Ovary (tissue), 9 donors: ENCODE measurements around the gene CPNE6. TPM values are rescaled to one million over a fixed set of nuclear protein-coding genes. Genes with fewer than 3 reads are reported as not detected.

Experiments
- DNase-seq, 5 donors: peaks; one replicate each; pipeline ENCODE4 v3.0.0-alpha.2; 2019 to 2020
- H3K27ac ChIP-seq, 2 donors: fragments of 200-600 bp; one replicate each; pipeline versions ENCODE4 v1.5.1 to v1.8.0; 2019 to 2022
- H3K27me3 ChIP-seq: fragments of 200-600 bp; one replicate; pipeline ENCODE4 v1.8.0; 2022
- H3K36me3 ChIP-seq: fragments of 200-600 bp; sonication (generic); one replicate; pipeline ENCODE4 v1.5.1; 2019
- H3K4me1 ChIP-seq: one replicate; pipeline ENCODE4 v1.8.1; 2013; ENCODE audit warnings: mild to moderate bottlenecking, moderate library complexity; ENCODE audit not compliant: insufficient read depth
- H3K4me3 ChIP-seq: fragments of 200-600 bp; sonication (generic); one replicate; pipeline ENCODE4 v1.5.1; 2017
- H3K9me3 ChIP-seq, 2 donors: fragments of 200-600 bp in 1 of 2; sonication (generic) in 1 of 2; one replicate each; pipeline versions ENCODE4 v1.5.1 to v1.8.1; 2013 to 2019; ENCODE audit warnings: mild to moderate bottlenecking in 1 of 2, moderate library complexity in 1 of 2
- EP300 ChIP-seq: sonication (generic); formaldehyde crosslinking; IDR thresholded peaks from one replicate; pipeline ENCODE4 v1.6.1; 2017; ENCODE audit warnings: antibody characterized with exemption
- POLR2A ChIP-seq: fragments of 450-650 bp; IDR thresholded peaks from one replicate; pipeline ENCODE4 v1.6.1; 2017; ENCODE audit warnings: antibody characterized with exemption, mild to moderate bottlenecking, moderate library complexity
- WGBS, 3 donors: extraction: QIAGEN DNeasy Blood & Tissue Kit in 1 of 3; methylation state at CpG; one replicate each; pipeline versions ENCODE4 v1.1.5 to v1.1.7; 2013 to 2017; 5-methylcytosine and 5-hydroxymethylcytosine counted together
- intact Hi-C, 4 donors: fragments of 100-400 bp; cut with DNase I; formaldehyde crosslinking; loops; one replicate each; pipeline versions ENCODE4 v1.11.0 to v1.15.1; 2022 to 2023
- polyA plus RNA-seq, 2 donors: library from polyadenylated mRNA; stranded (reverse); fragments of 200-250 nt in 1 of 2; fragments of 350-450 nt in 1 of 2; fragmentation: Illumina TruSeq in 1 of 2; extraction: RNeasy Lipid Tissue Mini Kit (QIAGEN cat#74804) in 1 of 2; gene quantifications; one replicate each; pipeline ENCODE4 v1.2.3, GENCODE V29; 2013 to 2014
- total RNA-seq, 7 donors: library from RNA; depleted of rRNA in 2 of 7; stranded (reverse); fragments of >200 nt in 2 of 7; fragmentation: NEBNext Ultra II Directional in 3 of 7; extraction: Animal tissue kit (Norgen Biotek cat#: 25700) in 3 of 7; gene quantifications; one replicate each; pipeline versions ENCODE4 v1.1.0 to v1.2.4, GENCODE V29; 2016 to 2023
- TF ChIP-seq, protein P1 (sequence below), 3 donors: fragments of 450-650 bp in 2 of 3; fragments of 200-600 bp in 1 of 3; IDR thresholded peaks; one replicate each; pipeline versions ENCODE4 v1.5.1 to v1.8.0; 2016 to 2022; ENCODE audit warnings: antibody characterized with exemption in 3 of 3, mild to moderate bottlenecking in 1 of 3
- donor health status: DM: no; HTN: no; CAD: no; lungs with moderate emphysema.
- donor health status: DM: no; HTN: no; CAD: no.
- donor health status: Bipolar disorder and iron deficiency.
- donor health status: DM: yes; HTN: yes; CAD: no.
- donor health status: DM: no; HTN: no; CAD: no.
- donor health status: DM: yes; HTN: yes; CAD: no.

Gene CPNE6
- total and polyA plus RNA-seq, 9 donors, result 0.08 to 0.71 (median 0.55) TPM; not detected in 6

DNA sequence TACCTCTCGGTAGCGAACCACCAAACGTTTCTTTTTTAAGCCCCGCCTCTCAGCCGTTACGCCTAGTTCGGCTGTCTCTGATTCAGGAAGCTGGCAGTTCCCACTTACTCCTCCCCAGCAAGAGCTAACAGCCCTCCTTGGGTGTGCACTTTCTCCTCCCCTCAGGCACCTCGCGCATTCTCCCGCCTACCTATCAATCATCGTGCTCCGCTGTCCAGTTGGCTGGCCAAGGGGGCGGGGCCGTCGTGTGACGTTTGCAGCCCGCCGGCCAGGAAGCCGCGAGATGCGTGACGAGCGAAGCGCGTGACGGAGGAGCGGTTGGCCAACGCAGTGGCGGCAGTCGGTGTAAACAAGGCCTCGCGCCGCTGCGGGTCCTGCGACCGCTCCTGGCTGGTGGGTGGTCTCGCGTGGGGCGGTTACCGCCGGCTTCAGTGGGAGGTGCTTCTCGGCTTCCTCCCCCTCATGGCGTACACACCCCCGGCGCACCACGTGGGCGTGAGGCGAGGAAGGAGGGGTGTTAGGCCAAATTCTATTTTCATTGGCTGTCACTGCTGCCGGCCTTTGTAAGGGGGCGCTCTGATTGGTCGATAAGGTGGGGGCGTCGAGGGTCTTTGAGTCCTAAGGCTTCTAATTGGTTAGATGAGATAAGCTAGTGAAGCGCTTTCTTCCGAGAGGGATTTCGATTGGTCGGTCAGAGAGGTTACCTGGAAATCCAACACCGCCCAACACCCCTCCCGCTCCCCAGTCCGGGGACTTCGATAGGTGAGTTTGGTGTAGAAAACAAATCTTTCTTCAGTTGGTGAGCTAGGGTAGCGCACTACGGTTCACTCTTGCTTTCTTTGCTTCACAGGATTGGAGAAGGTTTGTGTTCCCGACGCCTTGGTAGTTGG is 43.4 kb downstream of the CPNE6 start, which contains the start of the genes DCAF11 and NRL:
Gene DCAF11 (plus strand): TSS at position 246 of the 890 bp plus-strand sequence. CDS start 818 bp downstream, outside the sequence.
Gene NRL (minus strand): TSS at position 418 of the 890 bp plus-strand sequence. CDS start 32,101 bp downstream, outside the sequence.
- peaks cover 6% of the 10 kb centered on the region for H3K4me1 ChIP-seq
- TF ChIP-seq POLR2A (peak; percentile 74), EP300 (peak; percentile 98)
- TF ChIP-seq, protein P1, sequence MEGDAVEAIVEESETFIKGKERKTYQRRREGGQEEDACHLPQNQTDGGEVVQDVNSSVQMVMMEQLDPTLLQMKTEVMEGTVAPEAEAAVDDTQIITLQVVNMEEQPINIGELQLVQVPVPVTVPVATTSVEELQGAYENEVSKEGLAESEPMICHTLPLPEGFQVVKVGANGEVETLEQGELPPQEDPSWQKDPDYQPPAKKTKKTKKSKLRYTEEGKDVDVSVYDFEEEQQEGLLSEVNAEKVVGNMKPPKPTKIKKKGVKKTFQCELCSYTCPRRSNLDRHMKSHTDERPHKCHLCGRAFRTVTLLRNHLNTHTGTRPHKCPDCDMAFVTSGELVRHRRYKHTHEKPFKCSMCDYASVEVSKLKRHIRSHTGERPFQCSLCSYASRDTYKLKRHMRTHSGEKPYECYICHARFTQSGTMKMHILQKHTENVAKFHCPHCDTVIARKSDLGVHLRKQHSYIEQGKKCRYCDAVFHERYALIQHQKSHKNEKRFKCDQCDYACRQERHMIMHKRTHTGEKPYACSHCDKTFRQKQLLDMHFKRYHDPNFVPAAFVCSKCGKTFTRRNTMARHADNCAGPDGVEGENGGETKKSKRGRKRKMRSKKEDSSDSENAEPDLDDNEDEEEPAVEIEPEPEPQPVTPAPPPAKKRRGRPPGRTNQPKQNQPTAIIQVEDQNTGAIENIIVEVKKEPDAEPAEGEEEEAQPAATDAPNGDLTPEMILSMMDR (IDR thresholded peaks at IDR 0.05), result no peak
- H3K36me3 ChIP-seq, result peaks cover 8% of the 10 kb centered on the region
- H3K4me3 ChIP-seq, result peak within 1 kb of the TSS; percentile 84
- intact Hi-C loops, result loop anchor here in 1 of 4 donors (2.0 kb wide), 1 partner anchor 26 kb away; the partner anchor contains the start of gene EMC9
- H3K27me3 ChIP-seq, result no peaks in the 10 kb centered on the region
- peak within 1 kb of the TSS; percentile 97 to 100 for H3K27ac ChIP-seq
- H3K9me3 ChIP-seq, result no peaks in the 10 kb centered on the region
- peak; percentile 98 to 99 (median 99) for DNase-seq
- 0% methylated on average over 65 of the region's 65 CpGs for WGBS, 3 donors

DNA sequence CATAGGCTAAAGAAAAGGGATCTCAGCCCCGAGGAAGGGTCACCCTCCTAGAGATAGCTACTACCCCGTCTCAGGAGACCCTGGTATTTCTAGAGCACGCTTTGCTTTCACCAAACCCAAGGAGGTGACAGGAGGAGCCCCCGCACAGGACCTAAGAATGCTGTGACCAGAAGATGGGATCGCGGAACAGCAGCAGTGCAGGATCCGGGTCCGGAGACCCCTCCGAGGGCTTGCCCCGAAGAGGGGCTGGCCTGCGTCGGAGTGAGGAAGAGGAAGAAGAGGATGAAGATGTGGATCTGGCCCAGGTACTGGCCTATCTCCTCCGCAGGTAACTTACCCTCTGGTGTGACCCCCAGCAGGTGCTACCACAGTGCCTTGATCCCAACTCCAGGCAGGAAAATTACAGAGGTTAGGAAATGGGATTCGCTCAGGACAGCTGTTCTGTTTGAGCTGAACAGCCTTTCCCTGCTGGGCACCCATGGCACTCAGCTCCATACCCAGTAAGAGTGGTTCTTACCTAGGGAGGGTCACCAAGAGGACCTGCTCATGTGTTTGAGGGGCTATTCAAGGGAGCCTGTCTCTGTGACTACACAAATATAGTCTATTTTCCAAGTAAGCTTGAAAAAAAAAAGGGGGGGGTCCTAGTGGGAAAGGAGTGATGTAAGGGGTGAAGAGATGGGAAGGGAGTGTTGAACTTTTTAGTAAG is 44.2 kb downstream of the CPNE6 start:
- intact Hi-C loops, result loop anchor here in 1 of 4 donors (2.0 kb wide), 1 partner anchor 25 kb away; the partner anchor contains the start of gene EMC9
- Histone ChIP-seq H3K27ac (peak overlapping the region; percentile 43 to 100), H3K27me3 (no peaks in the 10 kb centered on the region), H3K9me3 (no peaks in the 10 kb centered on the region), H3K36me3 (peaks cover 8% of the 10 kb centered on the region), H3K4me1 (peaks cover 6% of the 10 kb centered on the region), H3K4me3 (peak overlapping the region; percentile 84)
- no peak for TF ChIP-seq EP300
- no peak for TF ChIP-seq POLR2A
- TF ChIP-seq, protein P1 (IDR thresholded peaks at IDR 0.05), result no peak
- WGBS, 3 donors, result 2 to 4% (median 2%) methylated on average over 14 of the region's 14 CpGs
- DNase-seq, result peak in 3 of 5 donors; percentile 38 to 58 (median 56)

DNA sequence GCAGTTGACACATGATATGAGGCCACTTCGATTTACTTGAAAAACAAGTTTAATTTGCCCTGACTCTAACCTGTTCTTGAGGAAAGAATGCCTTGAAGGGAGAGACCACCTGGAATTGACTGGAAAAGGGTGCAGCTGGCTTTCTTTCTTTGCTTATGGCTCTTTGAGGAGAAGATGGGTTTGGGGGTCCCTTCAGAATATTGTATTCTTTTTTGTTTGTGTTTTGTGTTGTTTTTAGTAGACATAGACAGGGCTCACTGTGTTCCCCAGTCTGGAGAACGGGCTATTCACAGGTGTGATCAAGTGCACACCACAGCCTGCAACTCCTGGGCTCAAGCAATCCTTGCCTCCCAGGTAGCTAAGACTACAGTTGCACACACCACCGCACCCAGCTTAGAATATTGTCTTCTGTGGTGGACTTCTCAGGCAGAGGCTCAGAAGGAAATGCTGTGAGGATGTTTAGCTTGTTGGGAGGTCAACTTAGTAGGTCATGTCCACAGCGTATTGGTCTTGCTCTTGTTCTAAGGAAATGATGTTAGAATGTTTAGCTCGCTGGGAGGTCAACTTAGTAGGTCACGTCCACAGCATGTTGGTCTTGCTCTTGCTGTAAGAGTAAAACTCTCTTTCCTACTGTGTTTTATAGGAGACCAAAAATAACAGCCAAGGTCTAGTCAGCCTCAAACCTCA is 44.9 kb downstream of the CPNE6 start:
- DNase-seq, result peak in 1 of 5 donors; percentile 23
- peaks cover 8% of the 10 kb centered on the region for H3K36me3 ChIP-seq
- WGBS, 3 donors, result 82 to 88% (median 83%) methylated on average over 6 of the region's 6 CpGs
- intact Hi-C loops, result no loop called here
- H3K27ac ChIP-seq, result no peak overlapping the region
- H3K27me3 ChIP-seq, result no peaks in the 10 kb centered on the region
- peak overlapping the region; percentile 84 for H3K4me3 ChIP-seq
- H3K4me1 ChIP-seq, result peaks cover 6% of the 10 kb centered on the region
- H3K9me3 ChIP-seq, result no peaks in the 10 kb centered on the region
- TF ChIP-seq POLR2A, result no peak
- TF ChIP-seq, protein P1 (IDR thresholded peaks at IDR 0.05), result no peak
- no peak for TF ChIP-seq EP300

DNA sequence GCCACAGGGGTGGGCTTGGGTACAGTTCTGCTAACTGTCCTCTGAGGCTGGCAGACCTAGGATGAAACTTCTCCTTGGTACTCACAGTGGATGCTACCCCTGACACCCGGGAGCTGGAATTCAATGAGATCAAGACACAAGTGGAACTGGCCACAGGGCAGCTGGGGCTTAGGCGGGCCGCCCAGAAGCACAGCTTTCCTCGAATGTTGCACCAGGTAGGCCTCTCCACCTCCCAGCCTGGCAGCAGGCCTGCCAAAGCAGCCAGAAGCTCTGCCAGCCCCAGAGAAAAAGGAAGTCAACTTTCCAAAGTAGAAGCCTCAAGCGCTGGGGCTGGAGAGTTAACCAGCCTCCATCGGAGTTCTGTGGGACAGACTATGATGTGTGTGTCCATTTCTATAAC is 45.8 kb downstream of the CPNE6 start:
- TF ChIP-seq POLR2A (no peak), EP300 (no peak)
- TF ChIP-seq, protein P1 (IDR thresholded peaks at IDR 0.05), result no peak
- Histone ChIP-seq H3K4me3 (no peak overlapping the region), H3K4me1 (peaks cover 6% of the 10 kb centered on the region), H3K27ac (no peak overlapping the region), H3K9me3 (no peaks in the 10 kb centered on the region), H3K36me3 (peaks cover 8% of the 10 kb centered on the region), H3K27me3 (no peaks in the 10 kb centered on the region)
- DNase-seq, result peak in 1 of 5 donors; percentile 33
- intact Hi-C loops, result no loop called here
- WGBS, 3 donors, result 92 to 96% (median 94%) methylated on average over 6 of the region's 6 CpGs
